GM18526 (cell line): ENCODE measurements around the gene LCNL1.

ENCODE experiments used
- POLR2A ChIP-seq: IDR thresholded peaks from 3 replicates; pipeline ENCODE4 v1.6.1; 2011; ENCODE audit not compliant: insufficient read length; ENCODE audit errors: extremely low read depth

The LCNL1 gene

DNA sequence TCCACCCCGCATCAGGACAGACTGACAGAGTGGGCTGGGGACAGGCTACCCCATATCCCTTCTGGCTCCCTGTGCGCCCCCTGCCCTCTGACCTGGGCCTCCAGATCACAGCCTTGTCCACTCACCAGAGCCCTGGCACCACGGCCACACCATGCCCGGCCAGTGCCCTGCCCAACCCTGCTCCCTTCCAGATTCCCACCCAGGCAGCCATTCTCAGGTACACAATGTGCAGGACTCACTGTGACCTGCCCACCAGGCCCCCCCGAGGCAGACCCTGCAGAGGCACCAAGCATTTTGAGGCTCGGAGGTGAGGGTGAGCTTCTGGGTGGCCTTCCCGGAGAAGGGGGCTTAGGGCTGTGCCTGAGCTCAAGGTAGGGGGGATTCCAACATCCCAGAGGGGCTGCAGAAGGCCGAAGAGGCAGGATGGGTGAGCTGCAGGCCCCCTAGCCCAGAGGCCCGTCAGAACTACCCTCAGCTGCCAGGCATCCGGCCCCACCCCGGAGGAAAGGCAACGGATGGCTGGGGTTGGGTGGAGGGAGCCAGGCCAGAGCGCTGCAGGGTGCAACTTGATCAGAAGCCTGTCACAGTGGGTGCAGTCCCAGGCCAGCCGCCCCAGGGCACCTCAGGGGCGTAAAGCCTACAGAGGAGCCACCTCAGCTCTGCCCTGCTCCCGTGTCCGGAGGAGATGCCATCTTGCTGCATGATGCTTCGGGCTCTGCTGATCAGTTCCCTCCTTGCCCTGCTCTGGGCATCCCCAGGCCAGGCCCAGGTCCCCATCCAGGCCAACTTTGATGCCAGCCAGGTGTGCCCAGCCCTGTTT lies at the start of gene LCNL1:
Gene LCNL1, plus strand, starts transcription at position 762 of the 820 bp plus-strand sequence. CDS start 594 bp downstream, outside the sequence.
- no peak for TF ChIP-seq POLR2A

DNA sequence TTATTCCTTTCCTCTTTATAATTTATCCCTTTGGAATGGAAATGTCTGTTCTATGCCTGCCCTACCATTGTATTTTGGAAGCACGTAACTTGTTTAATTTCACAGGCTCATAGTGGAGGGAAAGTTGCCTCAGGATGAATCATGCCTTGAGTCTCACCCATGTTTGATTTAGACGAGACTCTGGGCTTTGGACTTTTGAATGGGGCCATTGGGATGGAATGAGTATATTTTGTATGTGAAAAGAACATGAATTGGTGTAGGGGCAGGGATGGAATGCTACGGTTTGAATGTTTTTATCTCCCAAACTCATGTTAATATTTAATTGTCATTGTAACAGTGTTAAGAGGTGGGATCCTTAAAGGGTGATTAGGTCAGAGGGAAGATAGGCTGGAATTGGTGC lies 48.5 kb upstream of the LCNL1 start:
- no peak for TF ChIP-seq POLR2A

DNA sequence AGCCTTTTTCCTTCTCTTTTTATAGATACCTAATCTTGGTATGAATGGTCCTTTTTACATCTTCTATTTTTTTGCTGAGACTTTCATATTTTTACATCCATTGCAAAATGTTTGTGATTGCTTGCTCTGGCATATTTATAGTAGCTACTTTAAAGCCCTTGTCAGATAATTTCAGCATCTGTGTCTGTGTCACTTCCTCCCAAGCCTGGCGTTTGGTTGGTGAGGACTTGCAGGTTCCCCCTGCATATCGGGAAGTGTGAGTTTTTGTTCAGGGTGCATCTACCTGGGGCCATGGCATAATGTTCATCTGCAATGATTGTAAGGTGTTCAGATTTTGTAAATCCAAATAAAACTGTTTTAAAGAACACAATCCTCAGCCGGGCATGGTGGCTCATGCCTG lies 47.1 kb upstream of the LCNL1 start:
- TF ChIP-seq POLR2A = no peak

DNA sequence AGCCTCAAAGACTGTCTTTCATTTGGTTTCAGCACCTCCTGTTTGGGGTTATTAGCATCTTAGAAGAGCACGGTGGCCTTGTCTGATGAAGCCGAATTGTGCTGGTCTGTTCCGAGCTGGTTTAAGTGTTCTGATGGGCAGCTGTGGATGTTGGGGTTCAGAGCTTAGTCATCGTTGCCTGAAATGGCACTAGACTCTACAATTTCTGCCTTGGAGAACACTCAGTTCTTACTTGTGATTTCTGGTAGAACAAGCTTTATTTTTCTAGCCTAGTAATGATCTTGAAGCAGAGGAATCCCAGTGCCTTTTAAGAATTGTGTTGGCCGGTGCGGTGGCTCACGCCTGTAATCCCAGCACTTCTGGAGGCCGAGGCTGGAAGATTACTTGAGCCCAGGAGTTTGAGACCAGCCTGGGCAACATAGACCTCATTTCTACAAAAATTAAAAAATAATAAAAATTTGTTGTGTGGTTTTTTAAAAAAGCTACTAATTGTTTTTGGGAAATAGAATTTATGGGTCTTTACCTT lies 46.1 kb upstream of the LCNL1 start:
- no peak for TF ChIP-seq POLR2A

DNA sequence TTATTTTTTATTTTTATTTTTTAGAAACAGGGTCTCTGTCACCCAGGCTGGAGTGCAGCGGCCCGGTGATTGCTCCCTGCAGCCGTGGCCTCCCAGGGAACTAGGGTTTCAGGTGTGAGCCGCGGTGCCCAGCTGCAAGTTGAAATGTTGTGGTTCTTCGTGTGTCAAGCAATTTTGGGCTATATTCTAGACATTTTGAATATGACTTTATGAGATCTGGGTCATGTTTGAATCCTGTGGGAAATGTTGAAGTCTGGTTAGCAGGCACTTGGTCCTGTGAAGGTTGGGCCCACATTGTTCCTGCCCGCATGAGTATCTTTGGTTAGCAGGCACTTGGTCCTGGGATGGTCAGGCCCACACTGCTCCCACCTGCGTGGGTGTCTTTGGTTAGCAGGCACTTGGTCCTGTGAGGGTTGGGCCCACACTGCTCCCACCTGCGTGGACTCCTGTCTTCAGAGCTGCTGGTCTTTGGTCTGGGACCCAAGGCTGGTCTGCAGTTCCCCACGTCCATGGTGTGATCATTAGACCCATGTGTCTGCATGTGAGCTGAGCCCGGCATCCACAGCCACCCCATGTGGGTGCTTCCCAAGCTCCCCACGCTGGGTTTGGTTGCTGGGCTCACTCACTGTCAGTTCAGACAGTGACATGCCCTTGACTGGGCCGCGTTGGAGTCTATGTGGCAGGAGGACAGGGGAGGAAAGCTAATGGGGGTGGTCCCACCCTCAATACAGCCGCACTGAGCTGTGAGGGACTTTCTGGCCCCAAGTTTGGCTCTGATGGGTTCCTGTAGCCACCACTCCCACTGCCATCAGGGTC lies 45.4 kb upstream of the LCNL1 start:
- no peak for TF ChIP-seq POLR2A

DNA sequence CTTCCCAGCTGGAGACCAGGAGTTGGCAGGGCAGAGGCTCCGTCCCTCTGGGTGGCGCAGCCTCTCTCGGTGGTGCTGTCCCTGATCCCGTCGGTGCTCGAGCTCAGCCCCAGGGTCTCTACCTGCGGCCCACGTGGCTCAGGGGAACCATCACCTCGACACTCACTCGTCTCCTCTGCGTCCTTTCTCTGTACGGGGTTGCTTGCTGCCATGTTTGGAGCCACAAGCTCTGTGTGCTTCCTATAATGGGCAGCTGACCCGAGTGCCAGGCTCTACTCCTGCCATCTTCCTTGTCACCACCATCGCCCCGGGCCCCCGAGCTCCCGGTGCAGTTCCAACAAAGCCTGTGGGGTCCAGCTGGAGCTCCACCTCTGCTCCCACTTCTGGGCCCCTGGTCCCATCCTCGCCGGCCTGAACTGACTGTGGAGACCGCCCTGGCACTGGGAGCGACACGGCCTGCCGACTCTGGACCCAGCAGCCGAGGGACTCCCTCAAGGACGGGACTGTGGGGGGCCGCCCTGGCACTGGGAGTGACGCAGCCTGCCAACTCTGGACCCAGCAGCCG lies 43.3 kb upstream of the LCNL1 start:
- TF ChIP-seq POLR2A = no peak

DNA sequence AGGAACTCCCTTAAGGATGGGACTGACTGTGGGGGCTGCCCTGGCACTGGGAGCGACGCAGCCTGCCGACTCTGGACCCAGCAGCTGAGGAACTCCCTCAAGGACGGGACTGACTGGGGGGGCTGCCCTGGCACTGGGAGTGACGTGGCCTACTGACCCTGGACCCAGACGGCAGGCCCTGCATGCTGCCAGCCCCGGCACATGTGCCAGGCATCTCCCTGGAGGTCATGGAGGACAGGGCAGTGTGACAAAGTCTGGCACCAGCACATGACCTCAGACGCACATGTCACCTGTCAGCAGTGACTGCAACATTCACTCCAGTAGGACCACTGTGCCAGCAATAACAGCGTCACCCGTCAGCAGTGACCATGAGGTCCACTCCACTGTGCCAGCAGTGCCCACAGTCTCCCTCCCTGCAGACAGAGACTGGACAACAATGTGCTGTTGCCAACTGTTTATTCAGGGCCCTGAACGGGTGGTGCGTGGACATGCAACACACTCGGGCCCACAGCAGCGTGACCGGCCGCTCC lies 42.7 kb upstream of the LCNL1 start:
- no peak for TF ChIP-seq POLR2A

DNA sequence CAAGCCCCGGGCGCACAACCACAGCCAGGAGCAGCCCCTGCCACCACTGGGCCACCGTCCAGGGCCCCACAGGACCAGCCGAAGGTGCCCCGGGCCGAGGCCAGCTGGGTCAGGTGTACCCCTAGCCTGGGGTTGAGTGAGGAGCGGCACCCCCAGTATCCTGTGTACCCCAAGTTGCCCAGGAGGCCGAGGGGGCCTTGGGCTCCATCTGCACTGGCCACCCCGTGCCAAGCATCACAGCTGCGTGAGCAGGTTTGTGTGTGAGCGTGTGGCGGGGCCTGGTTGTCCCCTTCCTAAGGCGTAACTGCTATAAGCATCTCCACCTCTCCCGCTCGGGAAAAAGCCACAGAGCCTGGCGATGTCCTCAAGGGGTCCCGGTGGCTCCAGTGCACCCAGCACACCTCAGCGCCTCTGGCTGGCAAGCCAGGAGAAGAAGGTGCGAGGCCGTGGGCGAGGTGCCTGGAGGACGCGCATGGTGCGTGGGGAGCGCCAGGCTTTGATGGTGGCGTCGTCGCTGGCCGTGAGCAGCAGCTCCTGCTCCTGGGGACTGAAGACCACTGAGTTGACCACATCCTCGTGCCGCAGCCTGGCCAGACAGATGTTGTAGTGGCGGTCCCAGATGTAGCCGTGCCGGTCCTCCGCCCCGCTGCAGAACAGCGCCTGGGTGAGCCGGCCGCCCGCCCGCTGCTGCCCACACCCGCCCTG lies 42.1 kb upstream of the LCNL1 start:
- TF ChIP-seq POLR2A = no peak

DNA sequence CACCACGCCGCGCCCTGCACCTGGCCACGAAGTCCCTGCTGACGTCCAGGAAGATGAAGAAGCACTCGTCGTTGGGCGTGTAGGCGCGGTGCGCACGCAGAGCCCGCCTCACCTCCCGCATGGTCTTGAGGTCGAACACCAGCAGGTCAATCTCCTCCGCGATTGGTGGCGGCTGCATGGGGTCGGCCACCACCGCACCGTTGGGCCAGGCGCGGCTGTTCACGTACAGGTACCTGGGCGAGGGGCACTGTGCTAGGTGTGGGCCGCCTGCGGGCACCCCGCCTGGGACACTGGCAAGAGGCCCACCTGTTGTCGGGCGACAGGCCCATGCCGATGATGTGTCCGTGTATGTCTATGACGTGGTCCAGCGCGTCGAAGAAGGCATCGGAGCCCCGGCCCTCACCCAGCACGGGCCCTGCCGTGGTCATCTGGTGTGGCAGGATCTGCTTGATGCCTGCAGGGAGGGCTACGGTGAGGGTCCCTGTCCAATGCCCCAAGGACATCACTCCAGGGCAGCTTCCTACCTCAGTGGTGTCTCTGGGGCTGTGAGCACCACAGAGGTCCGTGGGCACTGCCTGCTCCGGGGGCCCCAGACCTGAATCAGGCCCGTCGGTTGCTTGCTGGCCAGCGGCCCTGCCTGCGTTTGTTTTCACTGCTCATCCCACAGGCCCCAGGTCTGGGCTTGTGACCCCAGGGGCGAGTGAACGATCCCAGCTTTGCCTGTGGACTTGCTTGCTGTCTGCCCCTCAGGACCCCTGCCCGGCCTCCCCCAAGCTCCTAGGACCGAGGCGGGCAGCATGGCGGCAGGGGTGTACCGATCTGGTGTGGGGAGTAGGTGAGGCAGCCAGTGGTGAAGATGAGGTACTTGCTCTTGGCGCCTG lies 41.3 kb upstream of the LCNL1 start:
- TF ChIP-seq POLR2A = no peak

DNA sequence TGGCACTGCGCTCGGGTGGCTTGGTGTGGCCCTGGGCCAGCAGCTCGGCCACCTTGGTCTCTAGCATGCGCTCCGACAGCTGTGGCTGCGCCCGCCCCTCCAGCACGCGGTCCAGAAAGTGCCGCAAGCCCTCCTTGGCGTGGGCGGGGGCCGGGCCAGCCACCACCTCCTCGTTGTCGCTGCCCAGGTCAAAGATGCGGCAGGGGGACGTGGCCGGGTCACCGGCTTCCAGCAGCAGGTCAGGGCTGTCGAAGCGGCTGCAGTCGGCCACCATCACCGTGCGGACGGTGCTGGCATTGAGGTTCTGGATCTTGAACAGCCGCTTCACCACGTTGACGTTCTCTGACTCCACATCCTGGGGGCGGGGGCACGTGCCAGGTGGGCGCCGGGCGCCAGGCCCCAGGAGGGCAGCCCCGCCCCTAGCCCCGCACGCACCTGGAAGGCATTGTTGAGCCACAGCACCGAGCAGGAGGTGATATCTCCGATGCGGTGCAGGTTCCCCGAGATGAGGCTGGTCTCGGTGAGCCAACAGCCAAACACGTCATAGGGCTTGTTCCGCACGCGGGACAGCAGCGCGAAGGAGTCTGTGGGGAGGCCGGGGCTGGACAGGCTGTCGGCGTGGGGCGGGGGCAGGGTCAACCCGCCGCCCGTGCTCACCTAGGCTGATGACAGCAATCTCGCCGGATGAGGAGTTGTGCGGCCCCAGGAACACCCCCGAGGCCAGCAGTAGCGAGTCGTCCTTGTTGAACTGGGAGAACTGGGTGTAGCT lies 40.5 kb upstream of the LCNL1 start:
- TF ChIP-seq POLR2A = no peak

DNA sequence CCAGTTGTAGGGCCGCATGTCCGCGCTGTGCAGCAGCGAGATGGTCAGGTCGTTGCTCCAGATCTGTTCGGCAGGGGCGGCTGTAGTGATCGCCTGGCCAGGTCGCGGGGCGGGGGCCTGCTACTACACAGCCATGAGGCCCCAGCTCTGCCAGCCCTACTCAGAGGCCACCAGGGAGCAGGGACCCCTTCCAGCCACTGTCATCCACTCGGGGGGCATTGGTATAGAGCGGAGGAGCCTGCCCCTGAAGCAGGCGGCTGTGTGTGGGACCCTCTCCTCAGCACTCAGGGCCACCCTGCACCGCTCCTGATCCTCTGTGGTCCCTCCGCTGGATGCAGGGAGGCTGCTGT lies 39.9 kb upstream of the LCNL1 start:
- no peak for TF ChIP-seq POLR2A

DNA sequence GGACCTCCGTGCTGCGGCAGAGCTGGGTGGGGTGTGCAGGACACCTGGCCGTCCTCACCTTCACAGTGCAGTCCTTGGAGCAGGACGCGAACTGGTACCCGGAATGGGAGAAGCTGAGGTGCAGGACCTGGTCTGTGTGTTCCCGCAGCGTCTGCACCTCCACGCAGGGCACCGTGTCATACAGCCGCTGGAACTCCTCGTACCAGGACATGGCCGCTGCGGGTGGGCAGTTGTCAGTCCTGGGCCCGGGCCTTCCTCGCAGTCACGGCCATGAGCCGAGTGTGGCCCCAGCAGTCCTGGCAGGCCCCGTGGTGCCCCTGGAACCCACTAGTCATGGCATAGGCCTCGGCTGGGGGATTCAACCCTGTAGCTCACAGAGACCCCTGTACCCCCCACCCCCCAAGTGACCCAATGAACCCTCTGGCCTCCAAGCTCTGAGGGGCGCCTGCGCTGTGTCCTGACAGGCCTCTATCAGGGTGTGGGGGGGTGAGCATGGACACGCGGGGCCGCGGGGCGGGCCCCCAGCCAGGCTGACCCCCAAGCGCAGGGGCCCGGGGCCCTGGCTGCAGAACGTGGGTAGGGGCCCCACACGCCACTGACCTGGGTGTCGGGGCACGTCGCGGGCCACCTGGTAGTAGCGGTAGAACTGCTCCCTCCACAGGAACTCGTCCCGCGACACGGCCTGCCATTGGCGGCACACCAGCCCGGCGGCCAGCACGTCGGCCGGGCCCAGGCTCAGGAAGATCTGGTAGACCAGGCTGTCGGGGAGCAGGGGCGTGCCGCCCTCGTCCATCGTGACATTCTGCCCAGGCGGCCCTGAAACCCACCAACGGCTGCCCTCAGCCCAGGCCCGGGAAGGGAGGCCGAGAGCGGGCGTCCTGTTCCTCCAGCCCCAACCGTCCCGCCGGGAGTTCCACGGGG lies 39.2 kb upstream of the LCNL1 start:
- no peak for TF ChIP-seq POLR2A
